RPMI8226 (cell line): ENCODE results near the gene CCDC190.
"Not testable (repeated sequence)": the region's sequence is repeated elsewhere in the genome, so short reads cannot be mapped to it uniquely, and the experiment has no call there.

Experiments
- DNase-seq: peaks from one replicate; pipeline ENCODE4 v3.0.0-alpha.2; 2015

The CCDC190 gene, protein sequence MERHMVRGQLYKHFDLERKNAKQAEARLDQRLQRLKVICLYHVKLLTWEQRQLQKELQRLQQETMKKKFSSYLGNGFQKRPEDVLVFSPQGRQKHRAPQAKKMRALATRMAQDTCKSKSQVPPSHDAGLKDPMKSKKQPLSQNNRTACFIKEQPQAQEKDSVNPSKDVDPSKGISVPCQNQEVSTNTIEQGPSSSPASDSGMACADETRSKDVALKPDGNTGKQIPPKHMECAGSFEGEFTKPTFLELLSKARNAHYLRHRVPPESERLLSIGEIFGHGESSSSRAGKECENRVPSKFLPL

GRCh38 chr1:162861101-162861500 is at the start of gene CCDC190:
Gene CCDC190 (minus strand): TSS chr1:162861175. CDS start chr1:162859646, 1,529 bp downstream.
- DNase-seq: no peak

DNA sequence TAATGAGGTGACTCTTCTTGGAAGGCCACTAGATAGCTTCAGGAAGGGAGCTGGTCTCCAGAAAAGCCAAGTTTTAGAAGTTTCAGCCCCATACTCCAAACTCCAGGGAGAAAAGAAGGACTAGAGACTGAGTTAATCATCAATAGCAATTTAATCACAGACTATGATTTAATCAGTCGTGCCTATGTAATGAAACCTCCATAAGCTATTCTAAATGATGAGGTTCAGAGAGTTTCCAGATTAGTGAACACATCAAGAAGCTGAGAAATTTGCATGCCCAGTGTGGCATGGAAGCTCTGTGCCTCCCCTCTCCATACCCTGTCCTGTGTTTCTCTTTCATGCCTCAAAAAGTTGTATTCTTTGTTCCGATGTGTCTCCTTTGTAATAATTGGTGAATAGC is 49.2 kb upstream of the CCDC190 start:
- no peak for DNase-seq

DNA sequence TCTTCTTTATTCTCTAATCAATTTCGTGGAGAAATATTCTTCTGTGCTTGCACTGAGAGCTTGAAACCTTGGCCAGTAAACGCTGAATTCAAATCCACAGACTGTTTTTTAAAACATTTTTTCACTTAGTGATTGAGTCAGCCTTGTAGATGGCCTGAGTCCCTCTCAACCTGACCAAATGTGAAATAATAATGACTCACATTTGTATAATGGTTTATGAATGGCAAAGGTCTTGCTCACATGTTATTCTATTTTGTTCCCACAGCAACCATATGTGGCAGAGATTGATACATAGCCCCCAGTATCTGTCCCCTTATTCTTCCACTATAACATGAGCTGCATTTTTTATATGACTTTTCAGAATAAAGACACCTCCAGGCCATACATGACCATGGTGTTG is 47.8 kb upstream of the CCDC190 start:
- no peak for DNase-seq

DNA sequence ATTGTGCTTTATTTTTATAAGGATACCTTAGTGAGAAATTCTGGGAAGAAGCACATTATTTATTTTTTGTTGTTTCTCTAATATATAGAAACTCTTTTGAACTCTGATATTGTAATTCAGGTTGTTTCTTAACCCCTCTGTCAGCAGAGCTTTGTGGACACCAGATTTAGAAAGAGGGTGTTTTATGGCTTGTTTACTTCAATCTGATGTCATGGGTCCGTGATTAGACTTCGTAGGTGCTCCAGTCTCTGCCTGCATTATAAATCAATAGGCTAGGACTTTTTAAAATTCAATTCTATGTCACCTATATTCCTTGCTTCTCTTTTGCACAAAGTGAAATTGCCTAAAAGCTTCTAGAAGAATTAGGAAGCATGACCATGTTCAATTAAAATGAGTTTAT is 47.3 kb upstream of the CCDC190 start:
- no peak for DNase-seq

DNA sequence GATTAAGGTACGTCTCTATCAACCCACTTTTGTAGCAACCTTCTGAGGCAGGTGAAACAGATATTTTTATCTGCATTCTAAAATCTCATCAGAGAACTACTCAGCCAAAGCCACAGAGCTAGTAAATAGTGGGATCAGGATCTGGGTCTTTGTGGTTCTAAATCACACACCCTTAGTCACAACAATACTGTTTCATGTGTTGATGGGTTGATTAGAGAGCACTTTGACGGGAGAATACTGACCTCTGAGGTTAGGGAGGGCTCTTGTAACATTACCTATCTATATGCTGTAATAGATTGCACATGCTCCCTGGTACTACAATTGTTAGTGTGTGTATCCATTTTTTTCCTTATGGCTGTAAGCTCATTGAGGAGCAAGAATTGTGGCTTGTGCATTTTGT is 45.5 kb upstream of the CCDC190 start:
- DNase-seq: no peak

GRCh38 chr1:162905174-162906158 is 44.5 kb upstream of the CCDC190 start:
- no peak for DNase-seq

DNA sequence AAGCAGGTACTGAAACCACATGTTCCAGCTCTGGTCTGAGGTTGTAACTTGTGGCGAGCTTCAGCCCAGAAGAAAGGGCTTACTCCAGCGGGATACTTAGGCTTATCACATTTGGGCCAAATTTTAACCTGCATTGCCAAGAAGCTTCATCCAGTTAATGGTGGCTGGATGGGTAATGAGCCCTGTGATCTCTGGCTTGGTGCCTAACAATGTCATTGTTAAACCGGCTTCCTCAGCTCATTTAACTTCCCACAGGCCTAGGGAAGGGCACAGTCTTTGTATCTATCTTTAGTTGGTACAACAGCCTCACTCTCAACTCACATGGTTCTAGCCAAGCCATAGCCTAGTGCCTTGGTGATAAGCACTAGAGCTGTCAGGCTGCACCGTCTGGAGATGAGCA is 43.6 kb upstream of the CCDC190 start:
- no peak for DNase-seq

GRCh38 chr1:162904023-162904422 is 43.0 kb upstream of the CCDC190 start:
- DNase-seq: no peak

GRCh38 chr1:162903246-162903645 is 42.3 kb upstream of the CCDC190 start:
- no peak for DNase-seq

DNA sequence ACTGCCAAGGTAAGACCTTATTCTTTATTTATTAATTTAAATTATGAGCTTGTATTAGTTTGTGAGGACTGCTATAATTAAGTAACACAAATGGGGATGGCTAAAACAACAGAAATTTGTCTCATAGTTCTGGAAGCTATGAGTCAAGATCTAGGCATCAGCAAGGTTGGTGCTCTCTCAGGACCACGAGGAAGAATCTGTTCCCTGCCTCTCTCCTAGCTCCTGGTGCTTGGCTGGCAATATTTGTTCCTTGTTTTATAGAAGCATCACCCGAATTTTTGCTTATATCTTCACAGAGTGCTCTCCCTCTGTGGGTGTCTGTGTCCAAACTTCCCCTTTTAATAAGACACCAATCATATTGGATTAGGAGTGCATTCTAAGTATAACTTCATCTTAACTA is 41.4 kb upstream of the CCDC190 start:
- no peak for DNase-seq

GRCh38 chr1:162901243-162901642 is 40.3 kb upstream of the CCDC190 start:
- no peak for DNase-seq

DNA sequence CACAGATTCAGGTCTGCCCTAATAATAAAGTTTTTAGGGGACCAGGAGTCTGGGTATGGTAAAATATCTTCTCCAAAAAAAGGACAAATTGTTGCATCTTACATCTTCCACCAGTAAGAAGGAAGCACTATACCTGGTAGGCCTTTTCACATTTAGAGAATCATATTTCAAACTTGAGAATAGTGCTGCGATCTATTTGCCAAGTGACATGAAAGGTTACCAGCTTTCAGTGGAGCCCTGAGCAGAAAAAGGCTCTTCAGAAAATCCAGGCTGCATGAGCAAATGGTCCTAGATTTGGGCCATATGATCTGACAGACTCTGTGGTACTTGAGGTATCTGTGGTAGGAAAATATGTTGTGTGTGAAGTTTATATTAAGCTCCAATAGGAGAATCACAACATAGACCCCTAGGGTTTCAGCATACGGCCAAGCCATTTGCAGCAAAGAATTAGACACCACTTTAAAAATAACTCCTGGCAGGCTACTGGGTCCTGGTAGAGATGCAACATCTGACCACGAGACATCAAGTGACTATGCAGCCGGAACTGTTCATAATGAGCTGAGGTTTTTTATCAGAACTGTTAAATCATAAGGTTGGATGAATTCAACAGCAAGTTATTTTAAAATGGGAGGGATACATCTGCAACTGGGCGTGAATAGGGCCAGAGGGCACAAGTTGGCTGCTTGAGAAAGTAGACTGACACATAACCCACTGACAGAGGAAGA is 38.6 kb upstream of the CCDC190 start:
- DNase-seq: no peak

DNA sequence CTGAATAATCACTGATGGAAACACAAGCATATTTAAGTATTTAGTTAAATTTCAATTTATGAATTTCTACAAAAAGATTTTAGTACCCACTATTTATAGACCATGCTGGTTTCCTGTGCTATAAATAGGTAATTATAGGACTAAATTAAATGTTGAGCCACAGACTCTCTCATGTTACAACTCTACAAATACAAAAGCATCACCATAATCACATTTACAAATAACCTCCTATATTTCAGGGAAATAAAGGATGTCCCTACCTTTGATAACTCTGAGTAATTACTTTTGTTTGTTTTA is 32.6 kb upstream of the CCDC190 start:
- DNase-seq: no peak

GRCh38 chr1:162892906-162893611 is 32.1 kb upstream of the CCDC190 start:
- no peak for DNase-seq

DNA sequence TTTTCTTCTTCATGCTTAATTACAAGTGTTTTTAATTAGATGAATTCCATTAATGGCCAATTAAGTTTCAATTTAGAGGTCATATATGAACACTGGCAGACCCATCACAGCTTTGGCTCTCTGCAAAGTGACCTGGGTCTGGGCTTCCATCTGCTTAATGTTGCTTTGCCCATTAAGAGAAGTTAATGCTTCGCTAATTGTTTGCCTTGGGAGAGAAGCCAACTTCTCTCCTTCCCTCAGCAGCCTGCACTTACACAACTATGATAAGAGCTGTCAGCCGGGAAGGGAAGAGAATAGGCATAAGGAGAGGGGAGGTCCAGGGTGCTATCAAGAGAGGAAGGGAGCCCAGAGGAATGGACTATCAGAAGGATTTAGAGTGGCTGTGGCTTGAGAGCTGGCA is 29.0 kb upstream of the CCDC190 start:
- DNase-seq: no peak

DNA sequence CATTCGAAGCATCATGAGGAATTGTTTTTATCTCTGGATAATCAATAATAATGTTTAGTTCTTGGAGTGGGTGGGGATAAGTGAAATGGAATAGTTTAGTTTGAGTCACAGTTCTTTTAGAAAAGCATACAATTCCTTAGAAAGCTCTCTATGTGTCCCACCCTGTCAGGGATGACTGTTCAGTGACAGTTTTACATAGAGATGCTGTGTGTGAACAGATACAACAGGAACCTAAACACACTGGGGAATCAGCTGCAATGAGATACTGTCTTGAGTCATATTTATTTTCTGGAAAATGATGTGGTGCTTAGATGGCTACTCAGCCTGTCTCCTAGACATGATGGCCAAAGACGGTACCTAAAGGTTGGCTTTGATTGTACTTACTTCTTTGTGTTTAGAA is 25.7 kb upstream of the CCDC190 start:
- no peak for DNase-seq

DNA sequence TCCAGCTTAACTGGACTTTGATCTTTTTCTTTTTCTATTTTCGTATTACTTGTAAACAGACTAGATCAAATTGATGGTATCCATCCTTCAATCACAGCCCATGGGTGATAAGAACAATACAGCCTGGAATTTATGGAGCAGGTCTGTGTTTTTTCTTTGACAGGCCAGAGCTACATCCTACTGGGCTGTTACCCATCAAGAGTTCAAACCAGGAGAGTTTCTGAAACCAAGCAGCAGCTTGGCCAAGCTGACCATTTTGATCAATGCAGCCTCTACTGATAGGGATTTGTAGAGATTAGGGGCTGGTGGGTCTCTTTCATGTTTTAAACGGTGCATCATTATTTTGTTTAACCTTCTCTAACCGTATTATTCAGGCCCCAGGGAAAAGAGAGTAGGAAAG is 24.3 kb upstream of the CCDC190 start:
- no peak for DNase-seq

GRCh38 chr1:162884831-162885230 is 23.9 kb upstream of the CCDC190 start:
- no peak for DNase-seq

DNA sequence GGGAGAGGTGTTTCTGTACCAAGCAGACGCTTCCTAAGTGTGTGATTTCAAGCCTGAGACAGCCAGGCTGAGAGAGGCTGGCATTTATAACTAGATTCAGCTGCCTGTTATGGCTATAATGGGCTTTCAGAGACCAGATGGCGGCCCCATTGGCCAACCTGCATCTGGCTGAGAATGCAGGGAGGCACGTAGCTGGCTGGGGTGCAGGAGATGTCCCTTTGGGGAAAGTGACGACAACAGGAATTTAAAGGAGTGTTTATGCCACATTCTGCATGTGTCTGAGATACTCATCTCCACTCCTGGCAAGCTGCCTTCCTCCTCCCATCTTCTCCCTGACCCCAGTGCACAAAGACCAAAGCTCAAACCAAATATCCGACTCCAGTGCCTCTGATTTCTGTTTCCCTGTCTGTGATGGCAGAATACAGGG is 21.3 kb upstream of the CCDC190 start:
- peak; percentile 16 for DNase-seq

DNA sequence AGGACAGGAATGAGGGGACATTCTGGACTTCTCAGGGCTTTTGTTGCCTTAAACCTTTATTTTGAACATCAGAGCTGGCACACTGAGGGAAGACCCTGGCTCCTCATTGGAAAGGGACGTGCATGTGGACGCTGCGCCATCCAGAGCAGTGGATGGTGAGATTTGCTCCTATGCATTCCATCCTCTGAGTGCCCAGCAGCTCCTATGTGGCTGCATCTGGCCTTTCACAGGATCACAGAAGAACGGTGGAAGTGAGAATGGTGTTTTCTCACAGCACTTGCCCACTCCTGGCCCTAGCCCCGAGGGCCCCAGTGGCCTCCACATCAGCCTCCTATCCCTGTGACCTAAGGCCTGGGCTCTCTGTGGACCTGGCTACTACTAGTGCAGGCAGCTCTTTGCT is 20.6 kb upstream of the CCDC190 start:
- DNase-seq: no peak

GRCh38 chr1:162880617-162881016 is 19.6 kb upstream of the CCDC190 start:
- not testable (repeated sequence) for DNase-seq

- peak; percentile 69 for DNase-seq
Observed at GRCh38 chr1:162878000-162878596, 17.1 kb upstream of the CCDC190 start.

GRCh38 chr1:162877412-162877811 is 16.4 kb upstream of the CCDC190 start:
- DNase-seq: no peak
